CD4-positive, alpha-beta T cell treated with Interleukin-6 at 100 ng/mL for 8 hours (primary cell): ENCODE measurements around the gene FAM209A.
"Not testable (repeated sequence)": the region's sequence is repeated elsewhere in the genome, so short reads cannot be mapped to it uniquely, and the experiment has no call there.

Experiments used
- DNase-seq: peaks from one replicate; pipeline ENCODE4 v3.0.0-alpha.2; 2020; ENCODE audit warnings: mixed read lengths, low spot score

FAM209A gene

DNA sequence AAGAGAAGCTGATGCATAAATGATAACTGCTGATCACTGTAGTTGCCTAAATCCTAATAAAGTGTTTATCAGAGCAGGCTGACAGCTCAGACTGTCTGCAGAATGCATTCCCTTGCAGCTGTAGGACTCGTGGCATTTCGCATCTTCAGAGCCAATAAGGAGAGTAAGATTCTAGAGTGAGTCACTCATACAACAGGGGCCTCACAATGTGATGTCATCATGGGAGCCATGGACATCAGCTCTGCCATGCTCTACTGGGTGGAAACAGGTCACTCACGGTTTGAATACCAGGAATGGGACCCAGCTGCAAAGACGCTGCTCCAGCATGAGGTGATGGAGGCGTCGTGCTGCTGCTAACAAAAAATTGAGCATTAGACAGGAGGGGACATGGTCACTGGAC, 15.9 kb downstream of the FAM209A start:
- no peak for DNase-seq

DNA sequence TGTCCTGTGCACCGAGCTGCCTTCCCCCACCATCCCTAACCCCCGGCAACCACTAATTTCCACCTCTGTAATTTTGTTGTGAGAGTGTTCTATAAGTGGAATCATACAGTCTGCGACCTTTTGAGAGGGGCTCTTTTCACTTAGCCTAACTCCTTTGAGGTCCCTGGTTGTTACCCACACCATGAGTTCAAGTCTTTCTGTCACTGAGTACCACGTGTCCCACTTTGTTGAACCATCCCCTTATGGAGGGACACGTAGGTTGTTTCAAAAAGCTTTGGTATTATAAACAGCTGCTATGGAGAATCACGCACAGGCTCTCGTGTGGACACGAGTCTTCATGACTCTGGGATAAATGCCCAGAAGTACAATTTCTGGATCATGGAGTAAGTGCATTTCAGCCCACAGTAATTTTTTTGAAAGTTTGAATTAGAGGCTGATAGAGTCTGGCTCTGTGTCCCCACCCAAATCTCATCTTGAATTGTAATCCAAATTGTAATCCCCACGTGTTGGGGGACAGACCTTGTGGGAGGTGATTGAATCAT, 18.0 kb downstream of the FAM209A start:
- no peak for DNase-seq

DNA sequence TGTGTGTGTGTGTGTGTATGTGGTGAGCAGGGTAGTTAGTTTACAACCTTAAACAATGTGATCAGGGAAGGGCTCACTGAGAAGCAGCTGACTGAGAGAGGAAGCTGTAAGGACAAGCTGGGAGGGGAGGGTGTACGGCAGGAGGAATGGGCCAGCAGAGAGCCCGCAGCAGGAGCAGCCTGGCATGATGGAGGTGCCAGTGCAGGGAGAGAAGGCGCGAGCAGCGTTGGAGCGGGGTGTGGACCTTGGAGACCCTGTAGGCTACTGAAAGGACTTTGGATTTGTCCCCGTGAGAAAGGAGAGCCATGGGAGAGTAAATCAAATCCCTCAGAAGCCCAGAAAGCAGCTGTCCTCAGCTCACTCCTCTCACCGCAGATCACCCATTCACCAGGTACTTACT, 27.0 kb downstream of the FAM209A start:
- DNase-seq: no peak

DNA sequence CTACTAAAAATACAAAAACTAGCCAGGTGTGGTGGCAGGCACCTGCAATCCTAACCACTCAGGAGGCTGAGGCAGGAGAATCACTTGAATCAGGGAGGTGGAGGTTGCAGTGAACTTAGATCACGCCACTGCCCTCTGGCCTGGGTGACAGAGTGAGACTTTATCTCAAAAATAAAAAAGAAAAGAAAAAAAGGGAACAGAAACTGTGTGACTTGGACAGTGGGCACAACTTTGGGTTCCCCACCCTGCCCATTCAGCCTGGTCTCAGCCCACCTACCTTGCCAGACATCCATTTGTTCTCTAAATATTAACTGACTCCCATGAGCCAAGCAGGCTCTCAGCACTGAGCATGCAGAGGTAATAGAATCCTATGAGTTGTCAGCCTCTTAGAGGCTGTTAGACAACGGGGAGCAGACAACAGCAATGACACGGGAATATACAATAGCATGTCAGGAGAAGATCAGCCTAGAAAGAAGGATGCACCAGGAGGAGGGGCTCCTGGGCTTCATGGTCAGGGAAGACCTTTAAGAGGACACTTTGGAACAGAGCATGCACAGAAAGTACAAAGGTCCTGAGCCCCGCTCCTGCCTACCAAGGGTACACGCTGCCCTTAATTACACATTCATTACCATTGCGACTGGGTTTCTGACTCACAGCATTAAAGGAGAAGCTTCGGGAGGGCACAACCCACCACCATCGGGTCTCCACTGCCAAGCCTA, 28.5 kb downstream of the FAM209A start:
- no peak for DNase-seq

DNA sequence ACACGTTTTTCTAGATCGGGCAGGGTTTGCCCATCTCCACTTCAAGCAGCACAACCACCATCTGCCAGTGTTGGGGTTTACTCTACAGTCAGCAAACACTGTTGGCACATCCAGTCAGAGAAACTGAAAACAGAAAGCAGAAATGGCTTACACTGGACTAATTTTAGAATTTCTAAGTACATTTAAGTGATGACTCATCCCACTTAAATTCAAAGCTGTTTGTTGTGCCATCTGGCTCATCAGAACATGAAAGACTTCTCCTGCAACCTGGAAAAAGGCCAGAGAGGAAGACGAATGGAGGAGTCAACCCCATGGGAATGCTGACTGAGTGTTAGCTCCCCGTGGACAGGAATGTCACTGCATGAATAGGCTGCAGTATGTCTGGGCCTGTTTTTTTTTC, 30.3 kb downstream of the FAM209A start:
- DNase-seq: no peak

DNA sequence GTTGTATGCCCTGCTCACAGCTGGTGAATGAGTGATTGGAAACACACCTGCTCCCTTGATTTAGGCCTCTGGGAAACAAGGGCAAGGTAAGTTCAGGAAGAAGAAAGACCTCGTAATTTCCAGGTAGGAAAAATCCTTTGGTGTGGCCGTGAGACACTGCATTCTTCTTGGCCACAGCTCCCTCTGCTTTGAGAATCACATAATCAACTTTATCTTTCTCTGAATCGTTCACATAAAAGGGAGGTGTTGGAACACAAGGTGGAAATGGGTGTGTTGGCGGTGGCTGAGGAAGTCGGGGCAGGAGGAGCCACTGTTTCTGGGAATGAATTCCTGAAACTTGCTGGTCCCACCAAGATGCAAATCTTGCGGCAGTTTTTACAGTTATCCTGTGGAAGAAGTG, 34.4 kb downstream of the FAM209A start:
- no peak for DNase-seq

DNA sequence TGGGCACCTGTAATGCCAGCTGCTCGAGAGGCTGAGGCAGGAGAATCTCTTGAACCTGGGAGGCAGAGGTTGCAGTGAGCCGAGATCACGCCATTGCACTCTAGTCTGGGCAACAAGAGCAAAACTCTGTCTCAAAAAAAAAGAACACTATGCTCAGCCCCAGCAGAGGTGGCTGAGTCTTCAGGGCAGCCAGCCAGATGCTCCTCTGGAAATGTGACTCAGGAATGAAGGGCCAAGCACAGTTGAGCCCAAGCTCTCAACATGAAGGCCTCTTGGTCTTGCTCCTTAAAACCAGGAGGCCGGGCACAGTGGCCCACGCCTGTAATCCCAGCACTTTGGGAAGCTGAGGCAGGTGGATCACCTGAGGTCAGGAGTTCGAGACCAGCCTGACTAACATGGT, 40.0 kb downstream of the FAM209A start:
- not testable (repeated sequence) for DNase-seq

DNA sequence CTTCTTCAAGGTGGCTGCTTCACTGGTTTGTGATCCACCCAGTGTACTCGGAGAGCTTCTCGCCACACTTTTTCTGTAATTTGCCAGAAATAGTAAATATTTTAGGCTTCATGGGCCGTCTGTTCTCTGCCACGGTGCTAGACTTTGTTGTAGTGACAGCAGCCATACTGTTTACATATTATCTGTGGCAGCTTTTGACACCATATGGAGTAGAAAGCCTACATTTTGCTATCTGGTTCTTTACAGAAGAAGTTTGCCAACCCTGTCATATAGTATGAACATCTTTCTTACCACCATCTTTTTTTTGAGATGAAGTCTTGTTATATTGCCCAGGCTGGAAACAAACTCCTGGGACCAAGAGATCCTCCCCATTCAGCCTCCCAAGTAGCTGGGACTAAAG, 41.0 kb downstream of the FAM209A start:
- no peak for DNase-seq

DNA sequence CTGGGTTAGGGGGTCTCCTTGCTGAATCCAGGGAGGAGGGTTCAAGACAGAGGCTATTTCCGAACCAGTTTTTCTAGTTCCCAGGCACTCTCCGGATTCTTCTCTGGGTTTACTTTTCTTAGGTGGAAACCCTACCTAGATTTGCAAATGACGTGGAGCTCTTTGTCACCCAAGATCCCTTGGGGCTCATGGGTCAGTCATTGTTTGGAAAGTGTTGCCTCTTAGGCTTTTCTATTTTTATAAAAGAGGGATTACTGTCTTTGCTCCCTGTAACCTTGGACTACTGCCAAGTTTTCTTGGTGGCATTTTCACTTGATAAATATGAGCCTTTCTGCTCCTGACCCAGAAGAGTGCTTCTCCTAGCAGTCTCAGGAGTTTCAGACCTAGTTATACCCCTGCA, 42.1 kb downstream of the FAM209A start:
- no peak for DNase-seq

DNA sequence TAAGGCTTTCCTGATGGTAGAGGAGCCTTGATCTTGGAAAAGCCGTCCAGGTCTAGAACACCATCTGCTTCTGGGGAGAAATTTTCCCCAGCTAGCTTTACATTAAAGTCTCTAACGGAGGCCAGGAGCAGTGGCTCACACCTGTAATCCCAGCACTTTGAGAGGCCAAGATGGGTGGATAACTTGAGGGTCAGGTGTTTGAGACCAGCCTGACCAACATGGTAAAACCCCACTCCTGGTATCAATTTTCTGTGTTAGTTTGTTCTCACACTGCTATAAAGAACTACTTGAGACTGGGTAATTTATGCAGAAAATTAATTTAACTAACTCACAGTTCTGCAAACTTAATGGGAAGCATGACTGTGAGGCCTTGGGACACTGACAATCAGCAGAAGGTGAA, 46.3 kb downstream of the FAM209A start:
- DNase-seq: no peak

DNA sequence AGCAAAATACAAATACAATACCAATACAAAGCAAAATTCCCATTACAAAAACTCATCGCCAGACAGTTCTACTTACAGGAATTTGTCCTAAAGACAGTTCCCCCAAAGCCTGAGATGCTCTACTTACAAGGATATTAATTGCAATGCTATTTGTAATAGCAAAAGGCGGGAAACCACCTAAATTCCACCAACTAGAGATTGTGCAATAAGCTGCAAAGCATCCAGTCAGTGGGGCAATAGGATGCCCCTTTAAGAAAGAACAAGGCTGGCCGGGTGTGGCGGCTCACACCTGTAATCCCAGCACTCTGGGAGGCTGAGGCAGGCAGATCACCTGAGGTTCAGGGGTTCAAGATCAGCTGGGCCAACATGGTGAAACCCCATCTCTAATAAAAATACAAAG, 47.6 kb downstream of the FAM209A start:
- no peak for DNase-seq

DNA sequence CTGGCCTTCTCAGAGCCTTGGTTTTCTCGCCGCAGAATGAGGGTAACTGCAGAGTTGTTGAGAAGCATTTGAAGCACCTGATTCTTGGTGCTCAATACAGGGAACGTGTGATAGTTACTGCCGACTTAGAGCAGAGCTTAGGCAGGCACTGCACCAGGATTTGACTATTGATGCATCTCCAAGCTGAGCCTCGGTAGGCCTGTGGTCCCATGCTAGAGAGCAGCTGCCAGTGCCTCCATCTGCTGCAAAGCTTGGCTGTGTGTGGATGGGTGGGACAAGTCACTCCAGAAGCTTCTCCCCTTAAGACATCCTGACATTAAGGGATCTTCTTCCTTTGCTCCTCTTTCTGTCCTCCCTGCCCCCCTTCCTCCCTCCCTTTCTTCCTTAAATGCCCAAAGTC, 49.4 kb downstream of the FAM209A start:
- DNase-seq: no peak

DNA sequence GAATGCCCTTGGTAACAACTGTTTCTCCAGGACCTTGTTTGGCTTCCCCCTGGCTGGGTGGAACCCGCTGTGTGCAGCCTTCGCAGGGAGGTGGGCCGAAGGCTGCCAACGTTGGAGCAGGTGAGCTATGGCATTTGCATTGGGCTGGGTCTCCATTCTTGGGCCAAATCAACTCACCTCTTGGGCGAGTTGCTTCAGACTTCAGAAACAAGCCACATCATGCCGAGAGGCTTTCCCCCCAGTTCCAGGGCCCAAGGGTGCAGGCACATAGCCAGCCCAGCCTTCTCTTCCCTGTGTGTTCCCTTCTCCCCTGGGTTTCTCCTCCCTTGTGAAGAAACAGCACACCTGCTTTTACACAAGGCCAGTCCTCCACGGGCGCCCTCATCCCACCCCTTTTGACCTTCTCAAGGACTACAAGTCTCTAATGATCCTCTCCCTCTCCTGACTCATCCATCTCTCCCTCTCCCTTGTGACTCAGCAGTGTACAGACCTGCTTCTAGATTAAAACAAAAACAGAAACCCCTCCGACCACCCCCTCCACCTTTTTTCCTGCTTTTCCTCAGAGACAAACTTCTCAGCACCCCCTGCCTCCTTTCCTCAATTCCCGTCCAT, 50.1 kb downstream of the FAM209A start:
- DNase-seq: no peak

DNA sequence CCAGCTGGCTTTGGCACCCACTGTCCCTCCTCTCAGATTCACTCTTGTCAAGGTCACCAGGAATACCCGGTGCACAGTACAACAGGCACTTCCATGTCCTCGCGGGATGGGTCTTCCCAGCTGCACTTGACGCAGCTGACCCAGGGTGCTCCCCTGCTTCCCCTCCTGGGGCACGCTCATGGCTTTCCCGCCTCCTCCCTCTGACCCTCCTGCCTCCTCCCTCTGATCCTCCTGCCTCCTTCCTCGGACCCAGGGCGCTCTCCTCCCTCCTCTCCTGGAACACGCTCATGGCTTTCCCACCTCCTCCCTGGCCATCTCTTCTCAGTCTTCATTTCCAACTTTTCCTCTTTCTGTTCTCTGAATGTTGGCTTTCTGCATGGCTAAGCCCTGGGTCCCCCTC, 50.6 kb downstream of the FAM209A start:
- no peak for DNase-seq
